HG03045 (cell line): ENCODE results near the gene EPS15.
"Not testable (repeated sequence)": the region's sequence is repeated elsewhere in the genome, so short reads cannot be mapped to it uniquely, and the experiment has no call there.

Experiments used
- ATAC-seq: cut with Tn5 transposase; IDR thresholded peaks from one replicate; pipeline ENCODE4 v1.9.1; 2021; ENCODE audit warnings: mild to moderate bottlenecking, moderate library complexity; ENCODE audit not compliant: unreplicated experiment

Gene EPS15

GRCh38 chr1:51519048-51519864, at the start of gene EPS15:
EPS15 (minus strand) TSS chr1:51519266; CDS start chr1:51519231, 35 bp downstream.
- ATAC-seq, result peak; percentile 64

- no peak for ATAC-seq
Observed at GRCh38 chr1:51568231-51568935, 49.3 kb upstream of the EPS15 start.

DNA sequence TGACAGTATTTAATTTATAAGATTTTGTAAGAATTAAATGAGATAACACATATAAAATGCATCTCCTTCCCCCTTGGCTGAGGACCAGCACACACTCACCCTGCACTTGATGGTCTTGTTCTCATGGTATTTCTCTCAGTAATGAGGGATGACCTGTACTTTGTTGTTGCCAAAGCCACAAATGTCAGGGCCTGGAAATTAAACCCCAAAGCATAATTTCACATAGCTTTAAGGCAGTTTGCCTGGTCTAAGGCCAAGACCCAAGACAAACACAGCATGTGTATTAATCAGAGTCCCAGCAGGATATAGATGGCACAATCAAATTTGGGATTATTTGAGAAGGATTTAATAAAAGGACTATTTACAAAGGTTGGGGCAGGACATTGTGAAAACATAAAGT, 48.6 kb upstream of the EPS15 start:
- no peak for ATAC-seq

DNA sequence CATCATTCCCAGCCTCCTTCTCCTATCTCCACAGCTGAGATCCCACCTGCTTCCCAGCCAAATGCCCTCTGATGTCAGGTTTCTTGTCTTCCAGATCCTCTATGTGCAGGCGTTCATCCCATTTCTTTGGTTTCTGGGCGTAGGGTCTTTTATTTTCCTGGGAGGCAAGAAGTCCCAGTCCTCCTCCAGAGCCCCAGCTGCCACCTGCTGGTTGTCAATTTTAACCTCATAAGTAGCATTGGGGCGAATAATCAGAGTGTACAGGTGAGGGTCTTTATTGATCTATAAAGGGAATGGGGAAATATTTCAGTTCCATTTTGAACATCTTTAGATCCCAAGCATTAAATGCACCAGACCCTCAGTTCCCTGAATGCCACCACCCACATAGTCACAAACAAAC, 47.2 kb upstream of the EPS15 start:
- ATAC-seq, result no peak

- ATAC-seq, result no peak
Observed at GRCh38 chr1:51565009-51565408, 45.9 kb upstream of the EPS15 start.

- ATAC-seq, result no peak
Observed at GRCh38 chr1:51564124-51564523, 45.1 kb upstream of the EPS15 start.

DNA sequence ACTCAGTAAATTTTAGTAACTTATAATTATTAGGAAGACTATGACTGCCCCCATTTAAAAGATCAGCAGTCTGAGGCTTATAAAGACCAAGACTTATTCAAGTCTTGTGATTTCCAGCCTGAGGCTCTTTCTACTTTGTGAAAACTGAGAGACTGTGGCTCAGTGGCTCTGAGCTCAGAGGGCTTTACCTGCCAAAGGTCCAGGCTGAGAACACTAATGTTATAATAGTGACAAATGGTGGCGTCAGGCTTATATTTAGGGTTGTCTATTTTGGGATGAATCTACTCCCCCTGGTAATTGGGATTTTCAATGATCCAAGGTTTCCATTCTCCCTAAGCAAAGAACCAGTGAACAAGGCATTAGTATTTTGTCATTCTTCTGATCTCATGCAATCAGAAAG, 42.6 kb upstream of the EPS15 start:
- ATAC-seq, result no peak

DNA sequence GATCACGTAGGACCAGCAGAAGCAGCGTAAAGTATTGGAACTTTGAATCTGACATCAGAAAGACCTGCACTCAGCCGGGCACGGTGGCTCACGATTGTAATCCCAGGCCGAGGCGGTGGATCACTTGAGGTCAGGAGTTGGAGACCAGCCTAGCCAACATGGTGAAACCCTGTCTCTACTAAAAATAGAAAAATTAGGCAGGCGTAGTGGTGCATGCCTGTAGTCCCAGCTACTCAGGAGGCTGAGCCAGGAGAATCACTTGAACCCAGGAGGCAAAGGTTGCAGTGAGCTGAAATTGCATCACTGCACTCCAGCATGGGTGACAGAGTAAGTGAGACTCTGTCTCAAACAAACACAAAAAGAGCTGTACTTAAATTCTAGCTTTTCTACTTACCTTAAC, 41.8 kb upstream of the EPS15 start:
- ATAC-seq, result not testable (repeated sequence)

DNA sequence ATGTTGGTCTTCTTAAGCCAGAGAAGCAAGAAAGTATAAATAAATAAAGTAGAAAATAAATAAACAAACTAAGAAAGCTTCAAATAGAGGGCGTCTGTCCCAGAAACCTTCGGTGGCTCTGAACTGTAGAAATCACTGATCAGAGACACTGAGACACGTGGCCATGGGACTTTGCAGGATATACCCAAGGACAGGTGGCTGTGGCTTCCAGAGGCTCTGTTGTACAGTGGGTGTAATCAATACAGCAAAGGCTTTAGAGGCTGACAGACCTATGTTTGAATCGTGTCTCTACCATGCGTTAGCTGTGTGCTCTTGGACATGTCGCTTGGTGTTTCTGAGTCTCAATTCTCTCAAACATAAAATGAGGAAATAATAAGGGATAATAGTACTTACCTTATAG, 41.0 kb upstream of the EPS15 start:
- ATAC-seq, result no peak

DNA sequence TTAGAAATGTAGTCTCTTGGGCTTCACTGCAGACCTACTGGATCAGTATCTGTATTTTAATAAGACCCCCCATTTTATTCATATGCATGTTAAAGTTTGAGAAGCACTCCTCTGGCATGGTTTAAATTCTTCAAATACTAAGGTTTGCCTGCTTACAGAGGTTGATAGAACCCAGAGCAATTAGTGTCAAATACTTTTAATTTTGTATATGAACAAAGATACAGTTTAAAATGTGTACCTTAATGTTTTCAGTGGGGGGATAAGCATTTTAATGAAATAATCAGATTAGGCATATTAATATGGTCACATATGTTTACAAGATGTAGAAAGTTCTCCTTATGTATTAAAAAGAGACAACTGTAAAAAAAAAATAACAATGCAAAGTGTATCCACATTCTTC, 40.4 kb upstream of the EPS15 start:
- no peak for ATAC-seq

- no peak for ATAC-seq
Observed at GRCh38 chr1:51559064-51559500, 40.0 kb upstream of the EPS15 start.

DNA sequence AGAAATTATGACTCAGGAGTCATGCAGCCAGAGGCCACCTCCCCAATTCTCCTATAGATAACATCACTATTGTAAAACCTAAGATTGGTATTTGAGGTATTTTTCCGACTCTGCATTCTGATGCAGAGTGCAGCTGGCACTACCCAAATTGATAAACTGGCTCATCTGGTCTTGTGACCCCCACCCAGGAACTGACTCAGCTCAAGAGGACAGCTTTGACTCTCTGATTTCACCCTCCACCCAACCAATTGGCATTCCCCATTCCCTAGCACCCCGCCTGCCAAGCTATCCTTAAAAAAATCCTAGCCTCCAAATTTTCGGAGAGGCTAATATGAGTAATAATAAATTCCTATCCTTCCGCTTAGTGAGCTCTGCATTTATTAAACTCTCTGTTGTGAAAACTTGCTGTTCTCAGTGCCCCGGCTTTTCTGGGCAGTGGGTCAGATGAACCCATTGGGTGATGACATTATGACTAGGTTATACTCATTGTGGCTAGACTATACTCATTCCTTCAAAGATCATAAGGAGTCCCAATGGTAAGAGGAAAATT, 39.4 kb upstream of the EPS15 start:
- no peak for ATAC-seq

DNA sequence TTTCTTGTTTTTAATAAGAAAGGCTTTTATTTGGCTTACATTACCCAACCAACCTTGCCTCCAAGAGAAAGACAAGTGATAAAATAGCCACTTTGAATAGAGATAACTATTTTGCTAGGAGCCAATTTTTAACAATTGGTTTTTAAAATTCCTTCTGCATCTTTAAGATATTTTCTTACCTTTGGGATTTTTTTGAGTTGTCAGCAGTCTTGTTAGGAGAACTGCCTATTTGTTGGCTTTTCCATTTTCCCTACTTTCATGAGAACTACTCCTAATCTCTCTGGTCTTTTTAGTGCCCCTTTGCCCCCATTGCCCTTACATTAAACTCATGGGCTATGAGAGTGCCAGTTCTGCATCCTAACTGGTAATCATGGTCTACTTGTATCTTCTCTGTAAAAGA, 38.1 kb upstream of the EPS15 start:
- no peak for ATAC-seq

GRCh38 chr1:51555866-51556619, 37.0 kb upstream of the EPS15 start:
- no peak for ATAC-seq

DNA sequence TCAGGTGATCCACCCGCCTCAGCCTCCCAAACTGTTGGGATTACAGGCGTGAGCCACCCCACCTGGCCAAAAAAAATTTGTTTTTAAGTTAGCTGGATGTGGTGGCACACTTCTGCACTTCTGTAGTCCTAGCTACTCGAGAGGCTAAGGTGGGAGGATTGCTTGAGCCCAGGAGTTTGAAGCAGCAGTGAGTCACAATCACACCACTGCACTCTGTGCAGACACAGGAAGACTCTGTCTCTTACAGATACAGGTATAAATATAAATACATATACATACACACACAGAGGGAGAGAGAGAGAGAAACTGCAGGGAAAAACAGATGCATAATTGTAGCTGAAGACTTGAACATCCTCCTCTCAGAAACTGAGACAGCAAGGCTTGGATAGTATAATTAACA, 34.8 kb upstream of the EPS15 start:
- no peak for ATAC-seq

- ATAC-seq, result no peak
Observed at GRCh38 chr1:51552929-51553807, 34.1 kb upstream of the EPS15 start.

DNA sequence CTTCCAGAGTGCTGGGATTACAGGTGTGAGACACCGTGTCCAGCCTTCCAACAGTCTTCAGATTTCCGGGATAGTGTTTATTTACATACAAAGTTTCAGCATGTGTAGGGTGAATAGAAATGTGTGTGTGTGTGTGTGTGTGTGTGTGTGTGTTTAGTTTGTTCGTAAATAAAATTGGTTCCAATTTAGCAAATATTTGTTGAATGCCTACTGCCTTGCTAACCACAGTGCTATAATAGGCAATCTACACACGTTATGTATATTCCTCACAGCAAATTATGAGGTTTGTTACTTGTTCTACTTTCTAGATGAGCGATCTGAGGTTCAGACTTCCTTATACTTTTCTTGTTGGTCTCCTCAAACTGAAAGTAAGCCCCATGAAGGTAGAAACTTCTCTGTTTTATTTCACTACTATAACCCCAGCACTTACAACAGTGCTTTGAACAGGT, 32.8 kb upstream of the EPS15 start:
- no peak for ATAC-seq

DNA sequence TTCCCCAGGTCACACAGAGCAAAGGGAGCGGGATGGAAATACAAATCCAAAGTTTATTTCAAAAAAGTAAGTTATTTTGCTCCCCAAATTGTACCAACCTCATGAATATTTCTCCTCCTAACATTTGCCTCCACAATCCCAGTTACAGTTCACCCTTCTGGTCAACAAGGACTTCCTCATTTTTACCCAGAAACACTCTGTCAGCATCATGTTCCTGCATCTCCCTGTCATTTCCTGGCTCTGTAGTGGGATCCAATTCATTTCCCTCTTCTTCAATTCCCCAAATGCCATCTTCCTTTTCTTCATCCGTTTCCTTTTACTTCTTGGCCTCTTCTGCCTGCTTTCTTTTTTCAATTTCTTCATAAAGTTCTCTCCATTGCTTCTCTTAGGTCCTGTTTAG, 32.0 kb upstream of the EPS15 start:
- ATAC-seq, result no peak

DNA sequence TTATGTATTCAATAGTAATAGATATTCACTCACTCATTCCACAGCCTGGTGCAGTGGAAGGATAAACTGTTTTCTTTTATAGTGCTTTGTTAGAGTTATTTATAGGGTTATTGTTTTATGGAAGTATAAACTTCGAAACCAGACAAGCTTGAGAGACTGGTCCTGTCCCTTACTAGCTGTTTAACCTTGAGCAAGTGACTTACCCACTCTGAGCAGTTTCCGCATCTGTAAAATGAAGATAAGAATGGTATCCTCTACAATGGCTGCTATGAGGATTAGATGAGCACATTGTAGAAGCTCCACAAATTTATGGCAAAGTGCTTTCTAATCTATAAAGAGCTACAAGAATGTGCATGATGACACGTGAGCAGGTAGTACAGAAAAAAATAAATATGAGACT, 30.8 kb upstream of the EPS15 start:
- no peak for ATAC-seq

DNA sequence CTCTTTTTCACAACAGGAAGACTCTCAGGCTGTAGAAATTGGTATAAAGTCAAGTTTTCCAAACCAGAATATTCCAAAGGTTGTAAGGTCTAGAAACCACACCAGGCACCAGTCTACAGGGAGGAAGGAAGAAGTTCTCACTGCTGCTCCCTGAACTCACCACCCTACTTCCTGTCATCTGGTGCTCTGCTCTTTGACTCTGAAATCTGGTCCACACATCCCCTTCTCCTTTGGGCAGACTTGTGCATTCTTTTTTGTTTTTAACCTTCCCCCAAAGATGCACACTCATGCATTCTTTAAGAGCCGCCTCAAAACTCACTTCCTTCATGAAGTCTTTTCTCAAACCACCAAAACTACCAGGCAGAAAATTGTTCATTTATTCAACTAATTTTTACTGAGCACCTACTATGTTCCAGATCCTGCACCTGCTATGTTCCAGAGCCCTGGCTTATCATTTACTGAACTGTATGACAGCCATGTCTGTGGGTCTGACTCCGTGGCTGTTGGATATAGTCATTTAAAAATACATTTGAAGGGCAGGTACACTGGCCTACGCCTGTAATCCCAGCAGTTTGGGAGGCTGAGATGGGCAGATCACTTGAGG, 30.1 kb upstream of the EPS15 start:
- ATAC-seq, result no peak
